ENCODE results near the gene ADCY1.

DNA sequence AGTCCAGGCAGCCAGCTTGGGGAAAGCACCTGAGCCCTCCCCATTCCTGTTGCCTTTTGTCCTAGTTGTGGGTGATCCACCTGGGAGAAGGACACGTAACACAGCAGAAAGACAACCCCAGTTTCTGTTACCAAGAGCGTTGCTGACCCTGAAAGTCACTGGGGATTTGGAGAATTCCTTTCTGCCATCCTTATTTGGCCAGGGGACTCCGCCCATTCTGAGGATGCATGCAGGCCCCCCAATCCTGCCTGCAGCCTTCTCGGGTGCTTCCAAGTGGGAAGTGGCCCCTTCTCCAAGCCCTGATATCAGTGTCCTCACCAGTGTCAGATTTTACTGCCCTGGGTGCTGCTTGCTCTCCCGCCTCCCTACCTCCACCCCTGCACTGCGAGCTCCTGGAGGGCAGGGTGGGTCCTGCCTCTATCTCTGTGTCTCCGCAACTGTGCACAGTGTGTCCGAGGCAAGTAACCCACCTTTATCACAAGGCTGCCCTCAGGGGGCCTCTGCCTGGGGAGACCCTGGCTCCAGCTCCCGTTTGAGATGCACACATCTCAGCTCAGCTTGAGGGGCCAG, 9.2 kb upstream of the ADCY1 start:
- TF ChIP-seq, protein P1, sequence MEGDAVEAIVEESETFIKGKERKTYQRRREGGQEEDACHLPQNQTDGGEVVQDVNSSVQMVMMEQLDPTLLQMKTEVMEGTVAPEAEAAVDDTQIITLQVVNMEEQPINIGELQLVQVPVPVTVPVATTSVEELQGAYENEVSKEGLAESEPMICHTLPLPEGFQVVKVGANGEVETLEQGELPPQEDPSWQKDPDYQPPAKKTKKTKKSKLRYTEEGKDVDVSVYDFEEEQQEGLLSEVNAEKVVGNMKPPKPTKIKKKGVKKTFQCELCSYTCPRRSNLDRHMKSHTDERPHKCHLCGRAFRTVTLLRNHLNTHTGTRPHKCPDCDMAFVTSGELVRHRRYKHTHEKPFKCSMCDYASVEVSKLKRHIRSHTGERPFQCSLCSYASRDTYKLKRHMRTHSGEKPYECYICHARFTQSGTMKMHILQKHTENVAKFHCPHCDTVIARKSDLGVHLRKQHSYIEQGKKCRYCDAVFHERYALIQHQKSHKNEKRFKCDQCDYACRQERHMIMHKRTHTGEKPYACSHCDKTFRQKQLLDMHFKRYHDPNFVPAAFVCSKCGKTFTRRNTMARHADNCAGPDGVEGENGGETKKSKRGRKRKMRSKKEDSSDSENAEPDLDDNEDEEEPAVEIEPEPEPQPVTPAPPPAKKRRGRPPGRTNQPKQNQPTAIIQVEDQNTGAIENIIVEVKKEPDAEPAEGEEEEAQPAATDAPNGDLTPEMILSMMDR (IDR thresholded peaks at IDR 0.05; ENCODE audit: low read length) = no peak
- TF ChIP-seq EZH2phosphoT487 (IDR thresholded peaks at IDR 0.05; ENCODE audit: low read length) = no peak
